ENCODE measurements around the gene TREM1. TPM values are rescaled to one million over a fixed set of nuclear protein-coding genes. Genes with fewer than 3 reads are reported as not detected.

Gene TREM1
- total RNA-seq, 2 experiments from 2014 or later, result not detected

DNA sequence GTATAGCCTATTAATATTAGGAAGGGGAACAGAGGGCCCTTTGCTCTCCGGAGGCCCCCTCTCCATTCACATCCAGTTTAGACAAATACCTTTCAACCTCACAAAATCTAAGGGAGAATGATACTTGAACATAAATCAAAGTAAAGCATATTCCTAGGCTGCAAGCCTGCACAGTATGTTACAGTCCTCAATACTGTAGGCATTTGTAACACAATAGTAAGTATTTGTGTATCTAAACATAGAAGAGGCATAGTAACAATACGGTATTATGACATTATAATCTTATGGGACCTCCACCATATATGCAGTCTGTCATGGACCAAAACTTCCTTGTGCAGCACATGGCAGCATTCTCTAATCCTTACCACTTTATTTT lies 2.3 kb upstream of the TREM1 start:
- Mint-ChIP-seq H3K27ac (no peak overlapping the region), H3K9me3 (no peaks in the 10 kb centered on the region), H3K36me3 (ENCODE audit: low read depth) (no peaks in the 10 kb centered on the region), H3K4me1 (ENCODE audit: low read depth) (peaks cover 6% of the 10 kb centered on the region), H3K27me3 (no peaks in the 10 kb centered on the region), H3K4me3 (no peak overlapping the region)
- DNase-seq (no peak), ATAC-seq (no peak)
- TF ChIP-seq, protein P1, sequence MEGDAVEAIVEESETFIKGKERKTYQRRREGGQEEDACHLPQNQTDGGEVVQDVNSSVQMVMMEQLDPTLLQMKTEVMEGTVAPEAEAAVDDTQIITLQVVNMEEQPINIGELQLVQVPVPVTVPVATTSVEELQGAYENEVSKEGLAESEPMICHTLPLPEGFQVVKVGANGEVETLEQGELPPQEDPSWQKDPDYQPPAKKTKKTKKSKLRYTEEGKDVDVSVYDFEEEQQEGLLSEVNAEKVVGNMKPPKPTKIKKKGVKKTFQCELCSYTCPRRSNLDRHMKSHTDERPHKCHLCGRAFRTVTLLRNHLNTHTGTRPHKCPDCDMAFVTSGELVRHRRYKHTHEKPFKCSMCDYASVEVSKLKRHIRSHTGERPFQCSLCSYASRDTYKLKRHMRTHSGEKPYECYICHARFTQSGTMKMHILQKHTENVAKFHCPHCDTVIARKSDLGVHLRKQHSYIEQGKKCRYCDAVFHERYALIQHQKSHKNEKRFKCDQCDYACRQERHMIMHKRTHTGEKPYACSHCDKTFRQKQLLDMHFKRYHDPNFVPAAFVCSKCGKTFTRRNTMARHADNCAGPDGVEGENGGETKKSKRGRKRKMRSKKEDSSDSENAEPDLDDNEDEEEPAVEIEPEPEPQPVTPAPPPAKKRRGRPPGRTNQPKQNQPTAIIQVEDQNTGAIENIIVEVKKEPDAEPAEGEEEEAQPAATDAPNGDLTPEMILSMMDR (IDR thresholded peaks at IDR 0.05), result no peak
- intact Hi-C loops (cut with micrococcal nuclease), result no loop called here
- POLR2A ChIA-PET, result no interaction called here
- CTCF ChIA-PET, result interaction anchor here (1.3 to 4.9 kb wide), 4 partner anchors 18 to 137 kb away, joined by 3 to 23 read pairs (median 6); no protein-coding TSS in a partner anchor

DNA sequence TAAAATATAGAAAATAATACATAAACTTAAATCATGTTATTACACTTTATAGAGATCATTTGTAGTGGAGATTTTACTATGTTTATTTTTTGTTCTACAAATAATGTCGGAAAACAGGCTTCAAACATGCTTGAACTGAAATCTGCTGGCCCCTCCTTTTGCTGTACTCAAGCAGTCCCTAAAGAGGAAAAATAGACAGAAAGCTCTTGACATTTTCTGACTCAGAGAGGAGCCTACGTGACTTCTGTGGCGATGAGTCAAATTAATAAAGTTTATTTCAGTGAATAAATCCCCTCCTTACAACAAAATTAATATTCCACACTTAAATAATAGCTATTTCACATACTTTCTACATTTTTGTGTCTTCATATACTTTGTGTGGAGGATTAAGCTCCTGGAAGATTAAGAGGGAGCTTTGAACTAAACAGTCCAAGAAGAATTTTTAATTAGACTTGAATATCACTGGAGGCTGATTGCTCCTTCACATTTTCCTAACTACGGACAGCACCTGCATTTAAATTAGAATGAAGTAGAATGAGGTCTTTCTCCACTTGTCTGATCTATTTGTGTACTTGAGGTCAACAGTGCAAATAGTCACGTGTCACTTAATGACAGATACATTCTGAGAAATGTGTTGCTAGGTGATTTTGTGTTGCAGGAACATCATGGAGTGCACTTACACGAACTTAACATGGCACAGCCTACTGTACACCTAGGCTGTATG lies 1.7 kb upstream of the TREM1 start:
- TF ChIP-seq, protein P1 (IDR thresholded peaks at IDR 0.05), result no peak
- intact Hi-C loops (cut with micrococcal nuclease), result no loop called here
- Mint-ChIP-seq H3K4me1 (ENCODE audit: low read depth) (peaks cover 8% of the 10 kb centered on the region), H3K27ac (peak overlapping the region; percentile 36), H3K36me3 (ENCODE audit: low read depth) (no peaks in the 10 kb centered on the region), H3K9me3 (no peaks in the 10 kb centered on the region), H3K4me3 (no peak overlapping the region), H3K27me3 (no peaks in the 10 kb centered on the region)
- ATAC-seq, result peak; percentile 71
- no peak for DNase-seq
- ChIA-PET CTCF (interaction anchor here (1.1 to 4.9 kb wide), 7 partner anchors 10 to 138 kb away, joined by 3 to 23 read pairs (median 5); no protein-coding TSS in a partner anchor), POLR2A (no interaction called here)

DNA sequence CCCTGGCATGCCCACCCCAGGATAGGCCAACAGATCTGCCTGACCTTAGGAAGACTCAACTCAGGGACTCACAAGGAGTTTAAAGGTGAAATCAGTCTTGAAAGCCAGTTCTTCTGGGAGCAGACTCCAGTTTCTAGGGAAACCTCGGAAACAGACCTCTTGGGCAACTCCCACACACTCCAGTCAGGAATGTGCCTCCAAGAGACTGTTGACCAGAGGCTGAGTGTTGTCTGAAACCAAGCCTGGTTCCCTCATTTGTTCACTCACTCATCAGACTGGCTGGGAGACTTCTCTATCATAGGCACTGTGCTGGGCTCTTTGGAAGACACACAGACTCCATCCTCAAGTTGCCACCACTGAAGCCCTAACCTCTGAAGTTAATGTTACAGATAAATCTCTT lies 1.8 kb downstream of the TREM1 start:
- Mint-ChIP-seq H3K27ac (no peak overlapping the region), H3K4me1 (ENCODE audit: low read depth) (peaks cover 8% of the 10 kb centered on the region), H3K4me3 (no peak overlapping the region), H3K27me3 (no peaks in the 10 kb centered on the region), H3K36me3 (ENCODE audit: low read depth) (no peaks in the 10 kb centered on the region), H3K9me3 (no peaks in the 10 kb centered on the region)
- TF ChIP-seq, protein P1 (IDR thresholded peaks at IDR 0.05), result no peak
- intact Hi-C loops (cut with micrococcal nuclease), result no loop called here
- POLR2A ChIA-PET, result no interaction called here
- no peak for ATAC-seq
- DNase-seq, result no peak
- CTCF ChIA-PET, result interaction anchor here (1.2 to 4.9 kb wide), 2 partner anchors 15 to 22 kb away, joined by 3 to 23 read pairs; no protein-coding TSS in a partner anchor

DNA sequence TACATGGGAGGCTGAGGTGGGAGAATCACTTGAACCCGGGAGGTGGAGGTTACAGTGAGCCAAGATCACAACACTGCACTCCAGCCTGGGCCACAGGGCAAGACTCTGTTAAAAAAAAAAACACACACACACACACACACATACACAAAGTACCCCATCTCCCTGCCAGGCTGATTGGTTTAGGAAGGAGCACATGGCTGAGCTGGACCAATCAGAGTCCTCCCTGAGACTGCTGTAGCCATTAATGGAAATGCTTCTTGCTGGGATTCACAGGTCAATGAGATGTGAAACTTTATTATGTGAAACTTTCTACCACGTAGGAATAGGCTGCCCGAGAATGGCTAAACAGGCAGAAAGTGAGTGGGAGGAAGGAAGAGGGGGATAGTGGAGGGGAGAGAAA lies 2.9 kb downstream of the TREM1 start:
- H3K27ac Mint-ChIP-seq, result no peak overlapping the region
- H3K36me3 Mint-ChIP-seq (ENCODE audit: low read depth), result no peaks in the 10 kb centered on the region
- ATAC-seq (no peak), DNase-seq (no peak)
- no peaks in the 10 kb centered on the region for H3K9me3 Mint-ChIP-seq
- no peak overlapping the region for H3K4me3 Mint-ChIP-seq
- H3K27me3 Mint-ChIP-seq, result no peaks in the 10 kb centered on the region
- intact Hi-C loops (cut with micrococcal nuclease), result no loop called here
- H3K4me1 Mint-ChIP-seq (ENCODE audit: low read depth), result peaks cover 16% of the 10 kb centered on the region
- POLR2A ChIA-PET, result no interaction called here
- CTCF ChIA-PET, result no interaction called here
- TF ChIP-seq, protein P1 (IDR thresholded peaks at IDR 0.05), result no peak

DNA sequence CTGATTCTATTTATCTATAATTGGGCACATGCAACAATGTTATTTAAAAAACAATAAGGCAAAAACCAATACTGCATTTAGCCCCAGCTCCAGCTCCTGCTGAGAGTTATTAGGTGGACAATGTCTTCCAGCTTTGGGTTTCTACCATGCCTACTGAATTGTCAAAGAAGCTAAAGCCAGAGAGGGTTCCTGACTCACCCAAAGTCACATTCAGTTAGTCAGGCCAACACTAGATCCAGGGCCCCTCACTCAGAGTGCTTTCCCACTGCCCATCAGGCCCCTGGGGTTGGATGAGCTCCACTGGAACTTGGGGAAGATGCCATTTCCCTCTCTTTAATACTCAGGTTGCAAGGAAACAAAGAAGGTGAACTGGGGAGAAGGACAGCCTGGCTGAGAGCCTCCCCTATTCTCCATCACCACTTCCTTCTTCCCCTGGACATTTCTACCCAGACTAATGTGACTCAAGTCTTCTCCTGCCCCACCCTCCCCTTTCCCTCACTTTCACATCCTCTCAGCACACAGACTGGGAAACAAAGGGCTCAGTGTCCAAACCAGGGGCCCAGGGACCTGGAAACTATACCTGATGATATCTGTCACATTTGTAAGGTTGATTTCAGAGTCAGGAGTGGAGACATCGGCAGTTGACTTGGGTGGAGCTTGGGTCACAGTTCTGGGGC lies 6.0 kb downstream of the TREM1 start:
- DNase-seq, result no peak
- Mint-ChIP-seq H3K36me3 (ENCODE audit: low read depth) (no peaks in the 10 kb centered on the region), H3K9me3 (no peaks in the 10 kb centered on the region), H3K4me3 (no peak overlapping the region), H3K4me1 (ENCODE audit: low read depth) (peaks cover 12% of the 10 kb centered on the region), H3K27me3 (no peaks in the 10 kb centered on the region), H3K27ac (no peak overlapping the region)
- no peak for ATAC-seq
- intact Hi-C loops (cut with micrococcal nuclease), result no loop called here
- ChIA-PET CTCF (interaction anchor here (1.1 kb wide), 1 partner anchor 23 kb away, joined by 5 read pairs; no protein-coding TSS in a partner anchor), POLR2A (interaction anchor here (0.6 kb wide), 1 partner anchor 24 kb away, joined by 3 read pairs; no protein-coding TSS in a partner anchor)
- TF ChIP-seq, protein P1 (IDR thresholded peaks at IDR 0.05), result no peak

All from activated CD8-positive, alpha-beta T cell treated with anti-CD3 and anti-CD28 coated beads for 36 hours (primary cell).